LNCaP clone FGC (cell line): ENCODE data around the gene EPB41L5.
"Not testable (repeated sequence)": the region's sequence is repeated elsewhere in the genome, so short reads cannot be mapped to it uniquely, and the experiment has no call there.

Experiments
- DNase-seq: peaks from one replicate; pipeline ENCODE4 v3.0.0-alpha.2; 2011; ENCODE audit warnings: low read depth
- H3K4me3 ChIP-seq: 2 replicates; pipeline ENCODE4 v1.5.1; 2011; ENCODE audit warnings: mild to moderate bottlenecking, low read depth, low read length, control low read depth
- CTCF ChIP-seq: IDR thresholded peaks from 2 replicates; pipeline ENCODE4 v1.5.1; 2012; ENCODE audit warnings: mild to moderate bottlenecking; ENCODE audit not compliant: control insufficient read depth, insufficient read depth; ENCODE audit errors: extremely low read depth

The EPB41L5 gene

DNA sequence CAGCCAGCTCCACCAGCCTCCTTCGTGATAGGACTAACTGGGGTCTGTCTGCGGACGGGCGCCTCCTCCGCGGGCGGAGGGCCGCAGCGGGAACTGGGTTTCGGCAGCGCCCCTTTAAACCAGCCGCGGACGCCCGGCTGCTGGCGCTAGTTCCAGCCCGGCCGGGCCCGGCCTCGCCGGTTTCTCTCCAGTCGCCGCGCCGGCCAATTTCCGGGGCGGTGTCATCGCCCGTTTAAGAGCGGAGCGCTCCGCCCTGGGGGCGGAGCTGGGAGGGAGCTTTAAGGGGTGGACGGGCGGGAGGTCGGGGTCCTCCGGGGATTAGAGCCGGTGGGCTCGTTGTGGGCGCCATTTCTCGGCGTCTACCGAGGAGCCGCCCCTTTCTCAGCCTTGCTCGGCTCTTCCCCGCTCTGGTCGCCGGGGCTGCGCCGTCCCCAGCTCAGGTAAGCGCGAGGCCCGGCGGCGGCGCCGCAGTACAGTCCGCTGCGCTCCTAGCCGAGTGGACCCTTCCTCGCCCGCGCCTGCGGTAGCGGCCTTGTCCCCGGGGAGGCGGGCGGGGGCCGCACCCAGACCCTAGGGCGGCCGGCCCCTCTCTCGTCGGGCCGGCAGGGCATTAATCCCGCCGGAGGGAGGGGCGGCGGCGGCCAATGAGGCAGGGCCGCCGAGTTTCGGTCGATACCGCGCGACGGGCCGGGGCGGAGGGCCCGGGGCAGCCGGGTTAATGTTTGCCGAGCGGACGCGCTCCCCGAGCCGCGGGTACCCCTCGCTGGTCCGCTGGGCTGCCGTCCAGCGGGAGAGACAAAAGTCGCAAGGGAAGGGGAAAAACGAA, at the start of gene EPB41L5:
EPB41L5 (plus strand) TSS at position 307 of the 826 bp plus-strand sequence. CDS start 6,008 bp downstream, outside the sequence.
- peak within 1 kb of the TSS; percentile 81 for H3K4me3 ChIP-seq
- peak; percentile 73 for DNase-seq
- TF ChIP-seq CTCF: no peak

GRCh38 chr2:119981896-119982295, 31.0 kb upstream of the EPB41L5 start:
- TF ChIP-seq CTCF: no peak
- H3K4me3 ChIP-seq: no peak overlapping the region
- no peak for DNase-seq

DNA sequence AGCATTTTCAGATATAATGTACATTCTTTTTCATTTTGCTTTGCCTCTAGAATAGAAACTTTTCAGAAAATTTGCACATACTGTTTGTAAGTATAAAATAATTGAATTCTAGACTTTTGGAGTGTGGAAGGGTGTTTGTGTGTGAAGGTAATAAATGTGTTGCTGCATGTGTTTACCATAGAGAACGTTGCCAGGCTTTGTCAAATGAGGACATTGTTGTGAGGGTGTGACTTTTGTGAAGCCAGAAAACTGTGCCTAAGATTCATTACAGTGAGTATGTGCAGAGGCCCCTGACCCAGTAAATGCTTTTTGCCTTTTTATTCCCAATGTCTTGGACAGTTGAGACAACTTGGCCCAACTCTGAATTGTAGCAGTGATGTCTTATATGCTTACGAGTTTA, 30.4 kb upstream of the EPB41L5 start:
- H3K4me3 ChIP-seq: no peak overlapping the region
- TF ChIP-seq CTCF: no peak
- no peak for DNase-seq

DNA sequence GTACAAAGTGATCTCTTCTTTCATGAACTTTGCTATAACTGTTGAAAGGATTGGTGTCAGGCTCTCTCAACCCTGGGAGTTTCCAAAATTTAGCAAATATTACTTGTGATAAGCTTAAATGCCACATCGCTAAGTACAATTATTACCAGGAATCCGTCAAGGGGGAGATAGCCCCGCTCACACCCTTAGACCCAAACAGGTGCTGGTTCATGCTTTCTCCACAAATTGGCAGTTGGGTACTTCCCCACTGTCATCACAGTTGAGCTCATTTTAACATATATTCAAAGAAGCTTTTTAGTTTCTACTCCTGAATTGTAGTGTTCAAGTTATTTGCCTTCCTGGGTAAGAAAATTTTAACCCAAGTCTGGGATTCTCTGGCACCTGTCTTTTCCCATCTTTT, 29.8 kb upstream of the EPB41L5 start:
- TF ChIP-seq CTCF: no peak
- no peak for DNase-seq
- no peak overlapping the region for H3K4me3 ChIP-seq

DNA sequence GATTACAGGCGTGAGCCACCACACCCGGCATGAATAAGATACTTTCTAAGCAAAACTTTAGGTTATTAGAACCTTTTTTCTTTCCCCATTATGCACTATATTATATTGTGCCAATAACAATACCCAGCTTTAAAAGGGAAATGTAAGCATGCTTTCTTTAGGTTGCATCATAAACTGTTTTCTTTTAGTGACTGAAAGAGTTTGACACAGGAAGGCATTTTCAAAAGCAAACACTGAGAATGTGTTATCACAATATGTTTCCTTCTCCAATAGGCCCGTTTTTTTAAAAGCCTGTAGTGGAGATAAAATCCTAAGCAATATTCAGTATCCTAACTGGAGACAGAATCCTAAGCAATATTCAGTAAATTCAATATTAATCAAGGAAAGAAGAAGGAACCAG, 16.7 kb upstream of the EPB41L5 start:
- no peak overlapping the region for H3K4me3 ChIP-seq
- no peak for DNase-seq
- no peak for TF ChIP-seq CTCF

GRCh38 chr2:119996896-119997891, 15.7 kb upstream of the EPB41L5 start:
- not testable (repeated sequence) for DNase-seq, H3K4me3 ChIP-seq

GRCh38 chr2:120001471-120001870, 11.4 kb upstream of the EPB41L5 start:
- no peak for DNase-seq
- no peak overlapping the region for H3K4me3 ChIP-seq
- no peak for TF ChIP-seq CTCF
